Lower leg skin (tissue), 3 donors: ENCODE results near the gene CGB2.
"Not testable (repeated sequence)": the region's sequence is repeated elsewhere in the genome, so short reads cannot be mapped to it uniquely, and the experiment has no call there.

ENCODE experiments used
- POLR2A ChIP-seq, 2 donors: fragments of 450-650 bp; IDR thresholded peaks; one replicate each; pipeline ENCODE4 v1.6.1; 2016 to 2017; ENCODE audit warnings: antibody characterized with exemption in 2 of 2, mild to moderate bottlenecking in 1 of 2, moderate library complexity in 1 of 2
- TF ChIP-seq, protein P1 (sequence below), 3 donors: fragments of 450-650 bp; IDR thresholded peaks; one replicate each; pipeline ENCODE4 v1.5.1; 2016; ENCODE audit warnings: antibody characterized with exemption in 3 of 3, mild to moderate bottlenecking in 3 of 3, moderate library complexity in 2 of 3

DNA sequence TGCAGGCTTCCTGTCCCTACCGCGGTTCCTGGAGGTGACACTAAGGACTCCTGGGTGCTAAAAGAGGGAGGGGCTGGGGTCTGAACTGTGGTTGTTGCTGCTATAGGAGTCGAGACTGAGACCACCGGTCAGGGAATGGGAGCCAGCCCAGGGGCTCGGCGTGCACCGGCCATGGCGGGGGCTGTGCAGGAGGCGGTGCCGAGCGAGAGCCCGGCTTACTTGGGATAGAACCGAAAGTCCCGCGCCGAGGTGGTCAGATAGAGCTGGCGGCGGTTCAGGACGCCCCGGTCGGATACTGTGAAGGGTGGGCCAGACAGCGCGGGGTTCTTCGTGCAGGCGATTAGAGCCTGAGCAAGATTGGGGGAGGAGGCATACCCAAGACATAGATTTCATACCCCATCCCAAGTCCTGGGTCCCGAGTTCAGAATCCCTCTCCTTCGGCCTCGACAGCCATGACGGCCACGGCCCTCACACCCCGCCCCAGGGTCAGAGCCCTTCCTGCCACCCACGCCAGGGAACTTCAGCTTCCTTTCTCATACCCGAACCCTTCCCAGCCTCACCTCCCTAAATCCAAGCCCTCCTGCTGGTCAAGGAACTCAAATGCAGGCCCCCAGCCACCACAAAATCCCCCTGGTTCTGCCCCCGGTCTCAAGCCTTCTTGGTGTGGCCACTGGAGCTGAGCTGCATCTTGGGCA is 25.4 kb downstream of the CGB2 start:
- TF ChIP-seq, protein P1, sequence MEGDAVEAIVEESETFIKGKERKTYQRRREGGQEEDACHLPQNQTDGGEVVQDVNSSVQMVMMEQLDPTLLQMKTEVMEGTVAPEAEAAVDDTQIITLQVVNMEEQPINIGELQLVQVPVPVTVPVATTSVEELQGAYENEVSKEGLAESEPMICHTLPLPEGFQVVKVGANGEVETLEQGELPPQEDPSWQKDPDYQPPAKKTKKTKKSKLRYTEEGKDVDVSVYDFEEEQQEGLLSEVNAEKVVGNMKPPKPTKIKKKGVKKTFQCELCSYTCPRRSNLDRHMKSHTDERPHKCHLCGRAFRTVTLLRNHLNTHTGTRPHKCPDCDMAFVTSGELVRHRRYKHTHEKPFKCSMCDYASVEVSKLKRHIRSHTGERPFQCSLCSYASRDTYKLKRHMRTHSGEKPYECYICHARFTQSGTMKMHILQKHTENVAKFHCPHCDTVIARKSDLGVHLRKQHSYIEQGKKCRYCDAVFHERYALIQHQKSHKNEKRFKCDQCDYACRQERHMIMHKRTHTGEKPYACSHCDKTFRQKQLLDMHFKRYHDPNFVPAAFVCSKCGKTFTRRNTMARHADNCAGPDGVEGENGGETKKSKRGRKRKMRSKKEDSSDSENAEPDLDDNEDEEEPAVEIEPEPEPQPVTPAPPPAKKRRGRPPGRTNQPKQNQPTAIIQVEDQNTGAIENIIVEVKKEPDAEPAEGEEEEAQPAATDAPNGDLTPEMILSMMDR (IDR thresholded peaks at IDR 0.05), result not testable (repeated sequence)
- TF ChIP-seq POLR2A (IDR thresholded peaks at IDR 0.05), result not testable (repeated sequence)
